OCI-LY3 (cell line): ENCODE results near the gene MKI67.

Experiments
- H2AFZ ChIP-seq: fragments of 200-600, 300-600 bp; shearing (Covaris generic); 2 replicates; pipeline ENCODE4 v1.6.0; 2014; ENCODE audit warnings: antibody characterized with exemption, low read depth, low read length
- H3K27ac ChIP-seq: fragments of 200-600, 300-600 bp; sonication (generic); 2 replicates; pipeline ENCODE4 v1.5.1; 2014; ENCODE audit warnings: mild to moderate bottlenecking, low read length, moderate library complexity, mixed read lengths
- H3K27me3 ChIP-seq: fragments of 200-600, 300-600 bp; sonication (generic); 2 replicates; pipeline ENCODE4 v1.6.1; 2014; ENCODE audit warnings: low read depth, low read length, mixed read lengths
- H3K36me3 ChIP-seq: fragments of 200-600, 300-600 bp; sonication (generic); replicated peaks from 2 replicates; pipeline ENCODE3; 2014; ENCODE audit warnings: low read depth, low read length, mixed read lengths
- H3K4me1 ChIP-seq: fragments of 300-600, 200-600 bp; sonication (generic); 2 replicates; pipeline ENCODE4 v1.6.1; 2014; ENCODE audit warnings: low read length, mixed read lengths
- H3K4me2 ChIP-seq: fragments of 200-600, 300-600 bp; sonication (generic); 2 replicates; pipeline ENCODE4 v1.6.1; 2014; ENCODE audit warnings: low read length, mixed read lengths
- H3K4me3 ChIP-seq: fragments of 300-600, 200-600 bp; sonication (generic); 2 replicates; pipeline ENCODE4 v1.5.1; 2014; ENCODE audit warnings: antibody characterized with exemption, mild to moderate bottlenecking, low read length, moderate library complexity
- H3K79me2 ChIP-seq: fragments of 300-600, 200-600 bp; shearing (Covaris generic); 2 replicates; pipeline ENCODE4 v1.6.1; 2014; ENCODE audit warnings: mild to moderate bottlenecking, low read length, mixed read lengths
- H3K9ac ChIP-seq: fragments of 300-600, 200-600 bp; shearing (Covaris generic); 2 replicates; pipeline ENCODE4 v1.6.0; 2014; ENCODE audit warnings: mild to moderate bottlenecking, low read length, moderate library complexity
- H3K9me3 ChIP-seq: fragments of 200-600, 300-600 bp; shearing (Covaris generic); 2 replicates; pipeline ENCODE4 v1.6.1; 2014; ENCODE audit warnings: low read length, mixed read lengths; ENCODE audit not compliant: insufficient read depth
- H4K20me1 ChIP-seq: fragments of 200-600, 300-600 bp; sonication (generic); 2 replicates; pipeline ENCODE4 v1.6.1; 2016; ENCODE audit warnings: low read length, mixed read lengths; ENCODE audit not compliant: insufficient read depth
- CTCF ChIP-seq: fragments of 200-600, 300-600 bp; sonication (generic); IDR thresholded peaks from 2 replicates; pipeline ENCODE4 v1.5.1; 2014; ENCODE audit warnings: antibody characterized with exemption, low read length, low read depth
- EZH2phosphoT487 ChIP-seq: fragments of 200-600 bp; shearing (Covaris generic); IDR thresholded peaks from 2 replicates; pipeline ENCODE4 v1.6.1; 2018; ENCODE audit warnings: antibody characterized with exemption, mixed run types, low read depth

Gene MKI67

GRCh38 chr10:128124813-128125403 lies 1.3 kb downstream of the MKI67 start:
- Histone ChIP-seq H3K4me1 (peaks cover 27% of the 10 kb centered on the region), H3K79me2 (peaks cover 58% of the 10 kb centered on the region), H3K36me3 (peaks cover 48% of the 10 kb centered on the region), H3K4me2 (peak overlapping the region; percentile 98), H3K4me3 (peak overlapping the region; percentile 98), H3K9me3 (no peaks in the 10 kb centered on the region), H3K9ac (peak overlapping the region; percentile 95), H4K20me1 (peaks cover 33% of the 10 kb centered on the region), H3K27me3 (no peaks in the 10 kb centered on the region), H2AFZ (no peak overlapping the region), H3K27ac (peak overlapping the region; percentile 75)
- 0 out of 2 replicates have a peak, but pooled peaks have one; percentile 5 for TF ChIP-seq CTCF
- no peak for TF ChIP-seq EZH2phosphoT487

GRCh38 chr10:128123846-128124245 lies 2.4 kb downstream of the MKI67 start:
- no peak overlapping the region for H3K9ac ChIP-seq
- H2AFZ ChIP-seq, result no peak overlapping the region
- H3K27me3 ChIP-seq, result no peaks in the 10 kb centered on the region
- no peak for TF ChIP-seq EZH2phosphoT487
- TF ChIP-seq CTCF, result no peak
- peaks cover 27% of the 10 kb centered on the region for H3K4me1 ChIP-seq
- peak overlapping the region; percentile 98 for H3K4me2 ChIP-seq
- H3K4me3 ChIP-seq, result peak overlapping the region; percentile 98
- peaks cover 68% of the 10 kb centered on the region for H3K79me2 ChIP-seq
- H3K36me3 ChIP-seq, result peaks cover 58% of the 10 kb centered on the region
- no peak overlapping the region for H3K27ac ChIP-seq
- peaks cover 33% of the 10 kb centered on the region for H4K20me1 ChIP-seq
- H3K9me3 ChIP-seq, result no peaks in the 10 kb centered on the region

GRCh38 chr10:128122931-128123330 lies 3.3 kb downstream of the MKI67 start:
- H3K79me2 ChIP-seq, result peaks cover 76% of the 10 kb centered on the region
- no peaks in the 10 kb centered on the region for H3K9me3 ChIP-seq
- no peaks in the 10 kb centered on the region for H3K27me3 ChIP-seq
- H3K9ac ChIP-seq, result no peak overlapping the region
- H3K4me3 ChIP-seq, result peak overlapping the region; percentile 98; the same call in 1 of the 2 replicates
- no peak overlapping the region for H2AFZ ChIP-seq
- H3K27ac ChIP-seq, result 0 out of 2 replicates have a peak overlapping the region, but pooled peaks have one; percentile 13
- H3K4me2 ChIP-seq, result peak overlapping the region; percentile 98
- TF ChIP-seq CTCF (no peak), EZH2phosphoT487 (no peak)
- H4K20me1 ChIP-seq, result peaks cover 38% of the 10 kb centered on the region
- H3K4me1 ChIP-seq, result peaks cover 27% of the 10 kb centered on the region
- H3K36me3 ChIP-seq, result peaks cover 64% of the 10 kb centered on the region

- H2AFZ ChIP-seq, result no peak overlapping the region
- H3K9ac ChIP-seq, result no peak overlapping the region
- H3K36me3 ChIP-seq, result peaks cover 71% of the 10 kb centered on the region
- H3K79me2 ChIP-seq, result peaks cover 83% of the 10 kb centered on the region
- H3K27me3 ChIP-seq, result no peaks in the 10 kb centered on the region
- H3K4me1 ChIP-seq, result peaks cover 21% of the 10 kb centered on the region
- H3K27ac ChIP-seq, result no peak overlapping the region
- peaks cover 40% of the 10 kb centered on the region for H4K20me1 ChIP-seq
- no peaks in the 10 kb centered on the region for H3K9me3 ChIP-seq
- no peak overlapping the region for H3K4me3 ChIP-seq
- no peak overlapping the region for H3K4me2 ChIP-seq
- TF ChIP-seq EZH2phosphoT487 (no peak), CTCF (no peak)
Observed at GRCh38 chr10:128121750-128122412, 4.3 kb downstream of the MKI67 start.
